Hepatocyte (in vitro differentiated cells): ENCODE measurements around the gene HS3ST1. TPM values are rescaled to one million over a fixed set of nuclear protein-coding genes. Genes with fewer than 3 reads are reported as not detected.

Experiments
- DNase-seq: peaks from one replicate; pipeline ENCODE4 v3.0.0-alpha.2; 2016; ENCODE audit warnings: low spot score
- H2AFZ ChIP-seq: fragments of 200-600 bp; sonication (generic); 2 replicates; pipeline ENCODE4 v1.6.0; 2016; ENCODE audit warnings: antibody characterized with exemption, mild to moderate bottlenecking
- H3K27ac ChIP-seq: fragments of 200-600 bp; sonication (generic); 2 replicates; pipeline ENCODE4 v1.5.1; 2016; ENCODE audit warnings: mild to moderate bottlenecking
- H3K27me3 ChIP-seq: fragments of 200-600 bp; sonication (generic); 2 replicates; pipeline ENCODE4 v1.6.1; 2016
- H3K36me3 ChIP-seq: fragments of 200-600 bp; sonication (generic); replicated peaks from 2 replicates; pipeline ENCODE4 v1.5.1; 2016; ENCODE audit warnings: low read depth; ENCODE audit not compliant: insufficient read depth
- H3K4me1 ChIP-seq: fragments of 200-600 bp; sonication (generic); 2 replicates; pipeline ENCODE4 v1.5.1; 2016; ENCODE audit warnings: mild to moderate bottlenecking, moderate library complexity; ENCODE audit not compliant: insufficient read depth
- H3K4me2 ChIP-seq: fragments of 200-600 bp; sonication (generic); 2 replicates; pipeline ENCODE4 v1.6.0; 2016
- H3K4me3 ChIP-seq: fragments of 200-600 bp; sonication (generic); 2 replicates; pipeline ENCODE4 v1.5.1; 2016; ENCODE audit warnings: mild to moderate bottlenecking
- H3K79me2 ChIP-seq: fragments of 200-600 bp; sonication (generic); 2 replicates; pipeline ENCODE4 v1.6.0; 2017; ENCODE audit warnings: mild to moderate bottlenecking
- H3K9me2 ChIP-seq: fragments of 200-600 bp; sonication (generic); replicated peaks from 2 replicates; pipeline ENCODE4 v1.6.0; 2017; ENCODE audit warnings: mild to moderate bottlenecking; ENCODE audit not compliant: insufficient read depth
- H3K9me3 ChIP-seq: fragments of 200-600 bp; sonication (generic); 2 replicates; pipeline ENCODE4 v1.5.1; 2016; ENCODE audit warnings: low read depth, mild to moderate bottlenecking
- H4K20me1 ChIP-seq: fragments of 200-600 bp; sonication (generic); 2 replicates; pipeline ENCODE4 v1.6.0; 2016; ENCODE audit warnings: mild to moderate bottlenecking; ENCODE audit not compliant: insufficient read depth, poor library complexity, severe bottlenecking
- EZH2 ChIP-seq: fragments of 200-600 bp; sonication (generic); IDR thresholded peaks from 2 replicates; pipeline ENCODE4 v1.6.1; 2016; ENCODE audit warnings: antibody characterized with exemption, mild to moderate bottlenecking, borderline replicate concordance
- EZH2phosphoT487 ChIP-seq: fragments of 200-600 bp; sonication (generic); IDR thresholded peaks from one replicate; pipeline ENCODE4 v1.6.1; 2018; ENCODE audit warnings: antibody characterized with exemption, mild to moderate bottlenecking, low read depth, moderate library complexity; ENCODE audit not compliant: unreplicated experiment, severe bottlenecking
- WGBS: methylation state at CpG from one replicate; pipeline ENCODE4 v1.1.6; 2016; ENCODE audit warnings: low lambda C conversion rate; ENCODE audit errors: missing lambda C conversion rate; 5-methylcytosine and 5-hydroxymethylcytosine counted together
- polyA plus RNA-seq: library from polyadenylated mRNA; unstranded; fragments of >200 nt; fragmentation: Nextera tagmentation; extraction: Ambion mirVana; gene quantifications from 2 replicates; pipeline ENCODE4 v1.2.1, GENCODE V29; 2016
- total RNA-seq: library from RNA; depleted of rRNA; stranded (reverse); fragments of >200 nt; gene quantifications from 2 replicates; pipeline ENCODE4 v1.2.3, GENCODE V29; 2014
- TF ChIP-seq, protein P1 (sequence below): fragments of 200-600 bp; sonication (generic); IDR thresholded peaks from 2 replicates; pipeline ENCODE4 v1.5.1; 2016; ENCODE audit warnings: antibody characterized with exemption, mild to moderate bottlenecking; ENCODE audit not compliant: poor library complexity

Gene HS3ST1
- total and polyA plus RNA-seq, 2 experiments from 2014 or later, result 1.5 to 7.4 TPM

DNA sequence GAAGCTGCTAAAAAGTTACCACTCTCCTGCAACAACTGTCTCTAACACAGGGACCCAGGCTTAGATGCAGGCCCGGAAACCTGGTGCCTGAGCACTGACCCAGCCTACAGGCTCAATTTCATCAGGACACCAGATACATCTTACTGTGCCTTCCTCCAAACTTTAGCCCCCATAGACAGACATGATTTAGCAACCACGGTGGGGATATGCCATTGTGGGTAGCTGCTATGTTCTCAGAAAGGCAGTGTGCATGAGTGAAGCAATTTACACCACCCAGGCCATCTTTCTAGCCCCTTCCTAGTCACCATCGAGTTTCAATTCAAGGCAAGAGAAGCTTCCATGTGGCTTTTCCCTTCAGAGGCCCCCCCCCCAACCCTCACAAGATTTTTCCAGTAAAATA, 2.7 kb downstream of the HS3ST1 start:
- H3K4me3 ChIP-seq, result no peak overlapping the region

DNA sequence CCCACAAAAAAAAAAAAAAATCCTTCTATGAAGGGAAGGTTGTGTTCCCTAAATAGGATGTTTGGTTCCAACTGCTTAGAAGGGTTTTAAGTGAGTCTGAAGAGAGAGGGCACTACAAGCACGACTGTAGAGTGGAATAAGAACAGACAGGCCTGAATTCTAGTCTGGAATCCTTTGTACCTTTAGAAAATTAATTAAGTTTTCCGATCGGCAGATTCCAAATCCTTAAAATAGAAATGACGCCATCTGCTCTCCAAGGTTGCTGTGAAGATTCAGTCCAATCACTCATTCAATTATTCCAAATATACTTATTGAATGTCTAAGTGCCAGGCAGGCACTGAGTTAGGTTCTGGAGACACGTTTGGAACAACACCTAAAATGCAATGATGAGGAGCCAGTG, 3.8 kb downstream of the HS3ST1 start:
- H3K4me3 ChIP-seq, result no peak overlapping the region
- H3K9me3 ChIP-seq, result no peaks in the 10 kb centered on the region
- no peaks in the 10 kb centered on the region for H3K36me3 ChIP-seq
- H3K27me3 ChIP-seq, result peaks cover 16% of the 10 kb centered on the region
- no peaks in the 10 kb centered on the region for H3K9me2 ChIP-seq
- H3K79me2 ChIP-seq, result peaks cover 5% of the 10 kb centered on the region
- 91% methylated on average over 5 of the region's 5 CpGs for WGBS
- TF ChIP-seq EZH2phosphoT487 (no peak), EZH2 (no peak)
- TF ChIP-seq, protein P1, sequence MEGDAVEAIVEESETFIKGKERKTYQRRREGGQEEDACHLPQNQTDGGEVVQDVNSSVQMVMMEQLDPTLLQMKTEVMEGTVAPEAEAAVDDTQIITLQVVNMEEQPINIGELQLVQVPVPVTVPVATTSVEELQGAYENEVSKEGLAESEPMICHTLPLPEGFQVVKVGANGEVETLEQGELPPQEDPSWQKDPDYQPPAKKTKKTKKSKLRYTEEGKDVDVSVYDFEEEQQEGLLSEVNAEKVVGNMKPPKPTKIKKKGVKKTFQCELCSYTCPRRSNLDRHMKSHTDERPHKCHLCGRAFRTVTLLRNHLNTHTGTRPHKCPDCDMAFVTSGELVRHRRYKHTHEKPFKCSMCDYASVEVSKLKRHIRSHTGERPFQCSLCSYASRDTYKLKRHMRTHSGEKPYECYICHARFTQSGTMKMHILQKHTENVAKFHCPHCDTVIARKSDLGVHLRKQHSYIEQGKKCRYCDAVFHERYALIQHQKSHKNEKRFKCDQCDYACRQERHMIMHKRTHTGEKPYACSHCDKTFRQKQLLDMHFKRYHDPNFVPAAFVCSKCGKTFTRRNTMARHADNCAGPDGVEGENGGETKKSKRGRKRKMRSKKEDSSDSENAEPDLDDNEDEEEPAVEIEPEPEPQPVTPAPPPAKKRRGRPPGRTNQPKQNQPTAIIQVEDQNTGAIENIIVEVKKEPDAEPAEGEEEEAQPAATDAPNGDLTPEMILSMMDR, result no peak
- H3K27ac ChIP-seq, result no peak overlapping the region
- H3K4me1 ChIP-seq, result peaks cover 13% of the 10 kb centered on the region
- no peak overlapping the region for H3K4me2 ChIP-seq
- no peak for DNase-seq
- no peak overlapping the region for H2AFZ ChIP-seq
- no peaks in the 10 kb centered on the region for H4K20me1 ChIP-seq

More for the DNA sequence above, 2.7 kb downstream of the HS3ST1 start:
- H3K4me2 ChIP-seq, result peak overlapping the region; percentile 96
- H3K79me2 ChIP-seq, result peaks cover 5% of the 10 kb centered on the region
- no peaks in the 10 kb centered on the region for H3K36me3 ChIP-seq
- DNase-seq, result no peak
- H3K4me1 ChIP-seq, result peaks cover 13% of the 10 kb centered on the region
- H3K27ac ChIP-seq, result no peak overlapping the region
- no peaks in the 10 kb centered on the region for H3K9me3 ChIP-seq
- no peak for TF ChIP-seq EZH2
- H2AFZ ChIP-seq, result no peak overlapping the region
- H3K27me3 ChIP-seq, result peaks cover 16% of the 10 kb centered on the region
- WGBS, result 76% methylated on average over 3 of the region's 3 CpGs
- no peaks in the 10 kb centered on the region for H4K20me1 ChIP-seq
- H3K9me2 ChIP-seq, result no peaks in the 10 kb centered on the region

DNA sequence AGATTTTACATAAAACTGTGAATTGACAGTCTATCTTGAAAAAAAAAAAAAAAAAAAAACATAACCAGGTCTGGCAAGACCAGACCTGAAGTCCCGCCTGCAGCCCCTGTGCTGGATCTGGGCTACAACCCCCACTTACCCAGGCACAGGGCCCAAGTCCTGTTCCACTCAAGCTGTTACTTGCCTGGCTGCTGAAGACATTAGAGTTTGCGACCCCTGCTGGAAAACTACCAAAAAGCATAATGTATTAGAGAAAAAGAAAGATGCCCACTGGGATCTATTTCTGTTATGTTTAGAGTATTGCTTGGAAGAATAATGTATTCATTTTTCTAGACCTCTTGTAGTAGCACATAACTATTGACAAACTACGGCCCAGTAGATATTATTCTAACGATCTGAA, 4.7 kb downstream of the HS3ST1 start:
- no peak overlapping the region for H3K4me3 ChIP-seq
- H3K9me3 ChIP-seq, result no peaks in the 10 kb centered on the region
- H3K4me2 ChIP-seq, result no peak overlapping the region
- peaks cover 13% of the 10 kb centered on the region for H3K4me1 ChIP-seq
- peak; percentile 67 for DNase-seq
- H3K27me3 ChIP-seq, result peaks cover 16% of the 10 kb centered on the region
- no peaks in the 10 kb centered on the region for H3K9me2 ChIP-seq
- TF ChIP-seq, protein P1, result peak; percentile 58
- TF ChIP-seq EZH2phosphoT487 (no peak), EZH2 (no peak)
- H3K79me2 ChIP-seq, result peaks cover 5% of the 10 kb centered on the region
- no peaks in the 10 kb centered on the region for H3K36me3 ChIP-seq
- H4K20me1 ChIP-seq, result no peaks in the 10 kb centered on the region
- 62% methylated on average over 4 of the region's 4 CpGs for WGBS
- H3K27ac ChIP-seq, result no peak overlapping the region
- no peak overlapping the region for H2AFZ ChIP-seq

DNA sequence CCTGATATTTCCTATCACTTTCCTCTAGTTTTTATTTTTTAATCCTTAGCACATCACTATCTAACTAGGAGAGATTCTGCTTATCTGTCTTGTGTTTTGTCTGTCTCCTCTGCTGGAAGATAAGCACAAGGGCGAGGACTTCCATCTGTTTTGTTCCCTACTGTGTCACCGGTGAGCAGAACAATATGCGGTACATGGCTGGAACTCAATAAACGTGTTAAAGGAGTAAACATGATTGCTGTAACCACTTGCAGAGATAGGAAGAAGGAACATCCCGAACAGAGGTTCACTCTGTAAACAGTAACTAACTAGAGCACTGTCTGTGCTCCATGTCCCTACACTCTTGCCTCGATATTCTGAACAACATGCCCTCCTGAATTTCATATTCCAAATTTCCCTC, 5.2 kb downstream of the HS3ST1 start:
- WGBS, result 31% methylated on average over 6 of the region's 6 CpGs
- H3K36me3 ChIP-seq, result no peaks in the 10 kb centered on the region
- peak overlapping the region; percentile 8 for H3K4me2 ChIP-seq
- no peaks in the 10 kb centered on the region for H3K9me2 ChIP-seq
- TF ChIP-seq, protein P1, result no peak
- TF ChIP-seq EZH2 (no peak), EZH2phosphoT487 (no peak)
- no peak overlapping the region for H2AFZ ChIP-seq
- H3K79me2 ChIP-seq, result peaks cover 5% of the 10 kb centered on the region
- no peak for DNase-seq
- no peaks in the 10 kb centered on the region for H3K9me3 ChIP-seq
- H3K27me3 ChIP-seq, result peaks cover 16% of the 10 kb centered on the region
- no peaks in the 10 kb centered on the region for H4K20me1 ChIP-seq
- no peak overlapping the region for H3K4me3 ChIP-seq
- peaks cover 13% of the 10 kb centered on the region for H3K4me1 ChIP-seq
- no peak overlapping the region for H3K27ac ChIP-seq
